WTC11 (cell line): ENCODE data around the gene VPS39. TPM values are rescaled to one million over a fixed set of nuclear protein-coding genes. Genes with fewer than 3 reads are reported as not detected.

Source experiments
- ATAC-seq: fragments of 200-7000 bp; cut with Tn5 transposase; 2 replicates; pipeline ENCODE4 v1.10.0; 2021; ENCODE audit warnings: mild to moderate bottlenecking, moderate library complexity
- CTCF ChIA-PET: fragments of 300-600 bp; sonication (Branson Sonifier 250); formaldehyde crosslinking; loops from one replicate; lab custom pipeline; 2021; ENCODE audit warnings: antibody characterized with exemption; lab: Charles Lee
- POLR2A ChIA-PET: fragments of 350-600 bp; sonication (Branson Sonifier 250); formaldehyde crosslinking; loops from one replicate; lab custom pipeline; 2021; ENCODE audit warnings: antibody characterized with exemption; lab: Charles Lee
- DNase-seq: peaks from one replicate; pipeline ENCODE4 v3.0.0; 2021; ENCODE audit warnings: low spot score
- H3K27ac Mint-ChIP-seq: 2 replicates; pipeline ENCODE4 v1.8.0; 2021; ENCODE audit warnings: mixed read lengths
- H3K27me3 Mint-ChIP-seq: 2 replicates; pipeline ENCODE4 v1.8.0; 2021; ENCODE audit warnings: low read depth, mild to moderate bottlenecking, moderate library complexity, mixed read lengths
- H3K36me3 Mint-ChIP-seq: 2 replicates; pipeline ENCODE4 v1.8.0; 2021; ENCODE audit warnings: mixed read lengths
- H3K4me1 Mint-ChIP-seq: 2 replicates; pipeline ENCODE4 v1.8.0; 2022; ENCODE audit warnings: mixed read lengths
- H3K4me3 Mint-ChIP-seq: 2 replicates; pipeline ENCODE4 v1.8.0; 2021; ENCODE audit warnings: mild to moderate bottlenecking, moderate library complexity, mixed read lengths
- H3K9me3 Mint-ChIP-seq: 2 replicates; pipeline ENCODE4 v1.8.0; 2021; ENCODE audit warnings: mixed read lengths
- CREM ChIP-seq: sonication (generic); formaldehyde crosslinking; IDR thresholded peaks from 2 replicates; pipeline ENCODE4 v1.8.1; 2022; ENCODE audit warnings: mild to moderate bottlenecking, missing genetic modification reagents, moderate library complexity
- GABPB1 ChIP-seq: sonication (generic); formaldehyde crosslinking; IDR thresholded peaks from 2 replicates; pipeline ENCODE4 v1.8.1; 2023; ENCODE audit warnings: mild to moderate bottlenecking, missing genetic modification reagents
- NFYB ChIP-seq: sonication (generic); formaldehyde crosslinking; conservative IDR thresholded peaks from 2 replicates; pipeline ENCODE4 v1.8.0; 2022; ENCODE audit warnings: low read depth, missing genetic modification reagents
- RELA ChIP-seq: sonication (generic); formaldehyde crosslinking; IDR thresholded peaks from 2 replicates; pipeline ENCODE4 v1.8.1; 2022; ENCODE audit warnings: missing genetic modification reagents, mild to moderate bottlenecking, borderline replicate concordance
- RORB ChIP-seq: fragments of 250-450 bp; sonication (Bioruptor Pico); IDR thresholded peaks from 2 replicates; pipeline ENCODE4 v1.9.0; 2021; ENCODE audit warnings: mild to moderate bottlenecking
- ZNF317 ChIP-seq: sonication (generic); formaldehyde crosslinking; IDR thresholded peaks from 2 replicates; pipeline ENCODE4 v1.8.1; 2023; ENCODE audit warnings: low read depth, mild to moderate bottlenecking, moderate library complexity, missing genetic modification reagents, borderline replicate concordance
- total RNA-seq: library from RNA; stranded (reverse); gene quantifications from 3 replicates; pipeline ENCODE4 v1.2.3, GENCODE V29; 2021
- TF ChIP-seq, protein P1 (sequence below): sonication (generic); formaldehyde crosslinking; IDR thresholded peaks from 2 replicates; pipeline ENCODE4 v1.8.1; 2023; ENCODE audit warnings: mild to moderate bottlenecking, missing genetic modification reagents, moderate library complexity
- TF ChIP-seq, protein P2 (sequence below): sonication (generic); formaldehyde crosslinking; conservative IDR thresholded peaks from 2 replicates; pipeline ENCODE4 v1.8.1; 2022; ENCODE audit warnings: mild to moderate bottlenecking, missing genetic modification reagents
- TF ChIP-seq, protein P3 (sequence below): sonication (generic); formaldehyde crosslinking; IDR thresholded peaks from 2 replicates; pipeline ENCODE4 v1.8.0; 2022; ENCODE audit warnings: mild to moderate bottlenecking, missing genetic modification reagents
- TF ChIP-seq, protein P4 (sequence below): fragments of 250-450 bp; sonication (Bioruptor Pico); IDR thresholded peaks from 2 replicates; pipeline ENCODE4 v2.1.2; 2022; ENCODE audit warnings: mild to moderate bottlenecking, moderate library complexity
- TF ChIP-seq, protein P5 (sequence below): fragments of 250-450 bp; sonication (Bioruptor Pico); IDR thresholded peaks from 2 replicates; pipeline ENCODE4 v1.9.0; 2021; ENCODE audit warnings: mild to moderate bottlenecking, borderline replicate concordance
- TF ChIP-seq, protein P6 (sequence below): sonication (generic); formaldehyde crosslinking; IDR thresholded peaks from 2 replicates; pipeline ENCODE4 v1.8.1; 2022; ENCODE audit warnings: low read depth, mild to moderate bottlenecking, moderate library complexity, missing genetic modification reagents, borderline replicate concordance

Gene VPS39
- total RNA-seq, 1 experiment from 2014 or later = 44.5 TPM

DNA sequence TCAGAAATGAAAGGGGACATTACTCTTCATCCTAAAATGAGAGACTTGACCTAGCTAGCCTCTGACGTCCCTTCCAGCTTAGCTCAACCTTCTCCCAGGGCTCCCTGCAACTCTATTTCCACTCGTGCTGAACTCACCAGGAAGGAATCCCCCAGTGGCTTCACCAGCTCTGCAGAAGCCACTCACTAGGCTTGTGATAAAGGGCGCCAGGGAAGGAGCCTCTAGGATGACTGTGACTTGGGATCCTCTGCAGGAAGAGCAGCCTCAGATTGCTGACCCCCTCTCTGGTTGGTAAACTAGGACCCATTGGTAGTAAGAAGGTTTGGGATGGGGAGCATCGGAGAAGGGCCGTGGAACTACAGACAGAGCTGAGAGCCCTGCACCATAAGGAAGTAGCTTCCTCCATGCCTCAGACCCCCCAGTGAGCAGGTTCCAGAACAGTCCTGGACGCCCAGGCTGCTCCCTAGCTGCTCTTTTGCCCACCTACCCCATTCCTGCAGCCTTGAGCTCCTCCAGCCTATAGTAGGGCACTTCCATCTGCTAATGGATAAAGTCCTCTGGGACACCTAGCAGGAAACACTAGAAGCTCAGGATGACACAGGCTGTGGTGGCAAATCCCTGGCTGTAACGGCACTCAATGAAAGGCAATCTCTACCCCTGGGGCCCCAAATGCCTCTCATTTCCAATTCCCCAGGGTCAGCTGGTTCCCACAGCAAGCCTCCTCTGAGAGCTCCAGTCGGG, 77.7 kb downstream of the VPS39 start:
- no peak for ATAC-seq
- no peak for TF ChIP-seq ZNF317 (CRISPR knock-in tag)
- TF ChIP-seq, protein P1, sequence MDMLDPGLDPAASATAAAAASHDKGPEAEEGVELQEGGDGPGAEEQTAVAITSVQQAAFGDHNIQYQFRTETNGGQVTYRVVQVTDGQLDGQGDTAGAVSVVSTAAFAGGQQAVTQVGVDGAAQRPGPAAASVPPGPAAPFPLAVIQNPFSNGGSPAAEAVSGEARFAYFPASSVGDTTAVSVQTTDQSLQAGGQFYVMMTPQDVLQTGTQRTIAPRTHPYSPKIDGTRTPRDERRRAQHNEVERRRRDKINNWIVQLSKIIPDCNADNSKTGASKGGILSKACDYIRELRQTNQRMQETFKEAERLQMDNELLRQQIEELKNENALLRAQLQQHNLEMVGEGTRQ (CRISPR knock-in tag) = no peak
- no peak for TF ChIP-seq CREM (CRISPR knock-in tag)
- TF ChIP-seq, protein P2, sequence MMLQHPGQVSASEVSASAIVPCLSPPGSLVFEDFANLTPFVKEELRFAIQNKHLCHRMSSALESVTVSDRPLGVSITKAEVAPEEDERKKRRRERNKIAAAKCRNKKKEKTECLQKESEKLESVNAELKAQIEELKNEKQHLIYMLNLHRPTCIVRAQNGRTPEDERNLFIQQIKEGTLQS = no peak
- TF ChIP-seq, protein P3, sequence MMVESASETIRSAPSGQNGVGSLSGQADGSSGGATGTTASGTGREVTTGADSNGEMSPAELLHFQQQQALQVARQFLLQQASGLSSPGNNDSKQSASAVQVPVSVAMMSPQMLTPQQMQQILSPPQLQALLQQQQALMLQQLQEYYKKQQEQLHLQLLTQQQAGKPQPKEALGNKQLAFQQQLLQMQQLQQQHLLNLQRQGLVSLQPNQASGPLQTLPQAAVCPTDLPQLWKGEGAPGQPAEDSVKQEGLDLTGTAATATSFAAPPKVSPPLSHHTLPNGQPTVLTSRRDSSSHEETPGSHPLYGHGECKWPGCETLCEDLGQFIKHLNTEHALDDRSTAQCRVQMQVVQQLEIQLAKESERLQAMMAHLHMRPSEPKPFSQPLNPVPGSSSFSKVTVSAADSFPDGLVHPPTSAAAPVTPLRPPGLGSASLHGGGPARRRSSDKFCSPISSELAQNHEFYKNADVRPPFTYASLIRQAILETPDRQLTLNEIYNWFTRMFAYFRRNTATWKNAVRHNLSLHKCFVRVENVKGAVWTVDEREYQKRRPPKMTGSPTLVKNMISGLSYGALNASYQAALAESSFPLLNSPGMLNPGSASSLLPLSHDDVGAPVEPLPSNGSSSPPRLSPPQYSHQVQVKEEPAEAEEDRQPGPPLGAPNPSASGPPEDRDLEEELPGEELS (CRISPR knock-in tag) = no peak
- TF ChIP-seq RORB (CRISPR knock-in tag) = no peak
- TF ChIP-seq, protein P4, sequence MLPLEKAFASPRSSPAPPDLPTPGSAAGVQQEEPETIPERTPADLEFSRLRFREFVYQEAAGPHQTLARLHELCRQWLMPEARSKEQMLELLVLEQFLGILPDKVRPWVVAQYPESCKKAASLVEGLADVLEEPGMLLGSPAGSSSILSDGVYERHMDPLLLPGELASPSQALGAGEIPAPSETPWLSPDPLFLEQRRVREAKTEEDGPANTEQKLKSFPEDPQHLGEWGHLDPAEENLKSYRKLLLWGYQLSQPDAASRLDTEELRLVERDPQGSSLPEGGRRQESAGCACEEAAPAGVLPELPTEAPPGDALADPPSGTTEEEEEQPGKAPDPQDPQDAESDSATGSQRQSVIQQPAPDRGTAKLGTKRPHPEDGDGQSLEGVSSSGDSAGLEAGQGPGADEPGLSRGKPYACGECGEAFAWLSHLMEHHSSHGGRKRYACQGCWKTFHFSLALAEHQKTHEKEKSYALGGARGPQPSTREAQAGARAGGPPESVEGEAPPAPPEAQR (CRISPR knock-in tag) = no peak
- TF ChIP-seq, protein P5, sequence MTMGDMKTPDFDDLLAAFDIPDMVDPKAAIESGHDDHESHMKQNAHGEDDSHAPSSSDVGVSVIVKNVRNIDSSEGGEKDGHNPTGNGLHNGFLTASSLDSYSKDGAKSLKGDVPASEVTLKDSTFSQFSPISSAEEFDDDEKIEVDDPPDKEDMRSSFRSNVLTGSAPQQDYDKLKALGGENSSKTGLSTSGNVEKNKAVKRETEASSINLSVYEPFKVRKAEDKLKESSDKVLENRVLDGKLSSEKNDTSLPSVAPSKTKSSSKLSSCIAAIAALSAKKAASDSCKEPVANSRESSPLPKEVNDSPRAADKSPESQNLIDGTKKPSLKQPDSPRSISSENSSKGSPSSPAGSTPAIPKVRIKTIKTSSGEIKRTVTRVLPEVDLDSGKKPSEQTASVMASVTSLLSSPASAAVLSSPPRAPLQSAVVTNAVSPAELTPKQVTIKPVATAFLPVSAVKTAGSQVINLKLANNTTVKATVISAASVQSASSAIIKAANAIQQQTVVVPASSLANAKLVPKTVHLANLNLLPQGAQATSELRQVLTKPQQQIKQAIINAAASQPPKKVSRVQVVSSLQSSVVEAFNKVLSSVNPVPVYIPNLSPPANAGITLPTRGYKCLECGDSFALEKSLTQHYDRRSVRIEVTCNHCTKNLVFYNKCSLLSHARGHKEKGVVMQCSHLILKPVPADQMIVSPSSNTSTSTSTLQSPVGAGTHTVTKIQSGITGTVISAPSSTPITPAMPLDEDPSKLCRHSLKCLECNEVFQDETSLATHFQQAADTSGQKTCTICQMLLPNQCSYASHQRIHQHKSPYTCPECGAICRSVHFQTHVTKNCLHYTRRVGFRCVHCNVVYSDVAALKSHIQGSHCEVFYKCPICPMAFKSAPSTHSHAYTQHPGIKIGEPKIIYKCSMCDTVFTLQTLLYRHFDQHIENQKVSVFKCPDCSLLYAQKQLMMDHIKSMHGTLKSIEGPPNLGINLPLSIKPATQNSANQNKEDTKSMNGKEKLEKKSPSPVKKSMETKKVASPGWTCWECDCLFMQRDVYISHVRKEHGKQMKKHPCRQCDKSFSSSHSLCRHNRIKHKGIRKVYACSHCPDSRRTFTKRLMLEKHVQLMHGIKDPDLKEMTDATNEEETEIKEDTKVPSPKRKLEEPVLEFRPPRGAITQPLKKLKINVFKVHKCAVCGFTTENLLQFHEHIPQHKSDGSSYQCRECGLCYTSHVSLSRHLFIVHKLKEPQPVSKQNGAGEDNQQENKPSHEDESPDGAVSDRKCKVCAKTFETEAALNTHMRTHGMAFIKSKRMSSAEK (CRISPR knock-in tag) = no peak
- no peak for TF ChIP-seq RELA
- TF ChIP-seq, protein P6, sequence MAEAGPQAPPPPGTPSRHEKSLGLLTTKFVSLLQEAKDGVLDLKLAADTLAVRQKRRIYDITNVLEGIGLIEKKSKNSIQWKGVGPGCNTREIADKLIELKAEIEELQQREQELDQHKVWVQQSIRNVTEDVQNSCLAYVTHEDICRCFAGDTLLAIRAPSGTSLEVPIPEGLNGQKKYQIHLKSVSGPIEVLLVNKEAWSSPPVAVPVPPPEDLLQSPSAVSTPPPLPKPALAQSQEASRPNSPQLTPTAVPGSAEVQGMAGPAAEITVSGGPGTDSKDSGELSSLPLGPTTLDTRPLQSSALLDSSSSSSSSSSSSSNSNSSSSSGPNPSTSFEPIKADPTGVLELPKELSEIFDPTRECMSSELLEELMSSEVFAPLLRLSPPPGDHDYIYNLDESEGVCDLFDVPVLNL (CRISPR knock-in tag) = no peak
- no peak for TF ChIP-seq NFYB
- TF ChIP-seq, all 79 proteins: peak for 0
- no peaks in the 10 kb centered on the region for H3K36me3 Mint-ChIP-seq
- peaks cover 4% of the 10 kb centered on the region for H3K9me3 Mint-ChIP-seq
- DNase-seq = no peak
- peaks cover 3% of the 10 kb centered on the region for H3K4me1 Mint-ChIP-seq
- ChIA-PET POLR2A (no interaction called here), CTCF (interaction anchor here (0.8 to 7.3 kb wide), 5 partner anchors 12 to 255 kb away, joined by 3 to 106 read pairs (median 4); no protein-coding TSS in a partner anchor)
- no peaks in the 10 kb centered on the region; the same call in 1 of the 2 replicates for H3K27me3 Mint-ChIP-seq
- H3K4me3 Mint-ChIP-seq = no peak overlapping the region
- no peak overlapping the region for H3K27ac Mint-ChIP-seq

DNA sequence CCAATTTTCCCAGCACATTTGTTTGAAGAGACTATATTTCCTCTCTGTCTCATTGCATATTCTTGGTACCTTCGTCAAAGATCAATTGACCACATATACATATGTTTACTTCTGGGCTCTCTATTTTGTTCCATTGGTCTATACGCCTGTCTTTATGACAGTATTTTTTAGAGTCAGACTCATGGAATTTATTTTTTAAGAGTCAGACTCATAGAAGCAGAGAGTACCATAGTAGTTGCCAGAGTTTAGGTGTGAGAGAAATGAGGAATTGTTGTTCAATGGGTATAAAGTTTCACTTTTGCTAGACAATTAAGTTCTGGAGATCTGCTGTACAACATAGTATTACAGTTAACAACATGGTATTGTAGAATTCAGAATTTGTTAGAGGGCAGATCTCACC, 78.7 kb downstream of the VPS39 start:
- no peak for ATAC-seq

More for the DNA sequence above, 78.7 kb downstream of the VPS39 start:
- DNase-seq = no peak
- TF ChIP-seq GABPB1 = no peak
- POLR2A ChIA-PET = no interaction called here
- no peaks in the 10 kb centered on the region; the same call in 1 of the 2 replicates for H3K27me3 Mint-ChIP-seq
- CTCF ChIA-PET = interaction anchor here (7.3 kb wide), 1 partner anchor 44 kb away, joined by 106 read pairs; no protein-coding TSS in a partner anchor
- H3K4me1 Mint-ChIP-seq = peaks cover 3% of the 10 kb centered on the region
- peaks cover 4% of the 10 kb centered on the region for H3K9me3 Mint-ChIP-seq
- no peaks in the 10 kb centered on the region for H3K36me3 Mint-ChIP-seq
- no peak overlapping the region for H3K4me3 Mint-ChIP-seq
- H3K27ac Mint-ChIP-seq = no peak overlapping the region
